Smooth muscle cell (in vitro differentiated cells): ENCODE measurements around the gene HIPK2. TPM values are rescaled to one million over a fixed set of nuclear protein-coding genes. Genes with fewer than 3 reads are reported as not detected.

ENCODE experiments used
- DNase-seq: peaks from one replicate; lab custom pipeline; 2025; ENCODE audit not compliant: unreplicated experiment; lab: John Stamatoyannopoulos, UW
- H2AFZ ChIP-seq: fragments of 200-600 bp; sonication (generic); 2 replicates; pipeline ENCODE4 v1.6.0; 2016; ENCODE audit warnings: antibody characterized with exemption, low read depth, mild to moderate bottlenecking
- H3F3A ChIP-seq: fragments of 200-600 bp; sonication (generic); 2 replicates; pipeline ENCODE4 v1.6.0; 2017; ENCODE audit warnings: antibody characterized with exemption, low read depth
- H3K27ac ChIP-seq: fragments of 200-600 bp; sonication (generic); 2 replicates; pipeline ENCODE4 v1.5.1; 2016; ENCODE audit warnings: low read depth, mild to moderate bottlenecking
- H3K27me3 ChIP-seq: fragments of 200-600 bp; sonication (generic); 2 replicates; pipeline ENCODE4 v1.6.1; 2016; ENCODE audit warnings: low read depth, mild to moderate bottlenecking
- H3K36me3 ChIP-seq: fragments of 200-600 bp; sonication (generic); 2 replicates; pipeline ENCODE4 v1.5.1; 2016; ENCODE audit warnings: low read depth
- H3K4me1 ChIP-seq: fragments of 200-600 bp; sonication (generic); 2 replicates; pipeline ENCODE4 v1.5.1; 2016; ENCODE audit warnings: low read depth
- H3K4me2 ChIP-seq: fragments of 200-600 bp; sonication (generic); 2 replicates; pipeline ENCODE4 v1.6.0; 2016; ENCODE audit warnings: mild to moderate bottlenecking
- H3K4me3 ChIP-seq: fragments of 200-600 bp; sonication (generic); 2 replicates; pipeline ENCODE4 v1.5.1; 2016; ENCODE audit warnings: mild to moderate bottlenecking
- H3K79me2 ChIP-seq: fragments of 200-600 bp; sonication (generic); 2 replicates; pipeline ENCODE4 v1.6.0; 2016; ENCODE audit warnings: low read depth, mild to moderate bottlenecking
- H3K9ac ChIP-seq: fragments of 200-600 bp; sonication (generic); 2 replicates; pipeline ENCODE4 v1.6.0; 2016; ENCODE audit warnings: low read depth
- H3K9me3 ChIP-seq: fragments of 200-600 bp; sonication (generic); replicated peaks from 2 replicates; pipeline ENCODE4 v1.5.1; 2016; ENCODE audit warnings: low read depth
- H4K20me1 ChIP-seq: fragments of 200-600 bp; sonication (generic); 2 replicates; pipeline ENCODE4 v1.6.0; 2016; ENCODE audit warnings: low read depth
- CTCF ChIP-seq: fragments of 200-600 bp; sonication (generic); IDR thresholded peaks from 2 replicates; pipeline ENCODE4 v1.5.1; 2017; ENCODE audit warnings: borderline replicate concordance, mild to moderate bottlenecking, antibody characterized with exemption; ENCODE audit not compliant: insufficient read depth, poor library complexity, severe bottlenecking
- WGBS: methylation state at CpG from one replicate; pipeline ENCODE4 v1.1.7; 2016; ENCODE audit warnings: low lambda C conversion rate; 5-methylcytosine and 5-hydroxymethylcytosine counted together
- polyA plus RNA-seq: library from polyadenylated mRNA; unstranded; fragments of >200 nt; fragmentation: Nextera tagmentation; extraction: Ambion mirVana; gene quantifications from 2 replicates; pipeline ENCODE4 v1.2.1, GENCODE V29; 2016
- total RNA-seq: library from RNA; depleted of rRNA; stranded (reverse); fragments of >200 nt; gene quantifications from 2 replicates; pipeline ENCODE4 v1.2.3, GENCODE V29; 2014

Gene HIPK2
- total and polyA plus RNA-seq, 2 experiments from 2014 or later = 3.0 to 11.2 TPM

DNA sequence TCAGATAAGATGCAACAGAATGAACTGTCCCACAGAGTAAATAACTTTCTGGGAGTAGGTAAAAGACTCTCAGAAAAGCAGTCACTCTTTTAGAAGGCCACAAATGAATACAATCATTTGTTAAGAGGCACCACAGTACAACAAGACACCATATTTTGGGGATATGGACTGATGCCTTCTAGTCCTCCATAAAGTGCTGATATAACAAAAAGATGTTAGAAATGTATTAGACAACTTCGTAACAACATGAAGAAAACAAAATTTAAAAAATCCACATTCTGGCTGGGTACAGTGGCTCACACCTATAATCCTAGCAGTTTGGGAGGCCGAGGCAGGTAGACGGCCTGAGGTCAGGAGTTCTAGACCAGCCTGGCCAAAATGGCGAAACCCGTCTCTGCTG, 111.3 kb downstream of the HIPK2 start:
- Histone ChIP-seq H3K27me3 (no peaks in the 10 kb centered on the region), H3K4me2 (no peak overlapping the region), H3K4me1 (peaks cover 17% of the 10 kb centered on the region), H3K36me3 (no peaks in the 10 kb centered on the region), H3K9ac (no peak overlapping the region), H3K4me3 (no peak overlapping the region), H3K79me2 (no peaks in the 10 kb centered on the region), H3F3A (peaks cover 5% of the 10 kb centered on the region), H3K27ac (peak overlapping the region; percentile 44), H2AFZ (no peak overlapping the region), H4K20me1 (peaks cover 37% of the 10 kb centered on the region), H3K9me3 (no peaks in the 10 kb centered on the region)
- WGBS = 97% methylated on average over 5 of the region's 5 CpGs
- no peak for DNase-seq
- TF ChIP-seq CTCF = no peak

GRCh38 chr7:139664434-139664833, 113.4 kb downstream of the HIPK2 start:
- Histone ChIP-seq H3K27ac (no peak overlapping the region), H3K9me3 (no peaks in the 10 kb centered on the region), H3K4me3 (no peak overlapping the region), H3K36me3 (no peaks in the 10 kb centered on the region), H3K27me3 (no peaks in the 10 kb centered on the region), H3K4me2 (no peak overlapping the region), H3K79me2 (no peaks in the 10 kb centered on the region), H3F3A (peaks cover 5% of the 10 kb centered on the region), H3K4me1 (peaks cover 13% of the 10 kb centered on the region), H3K9ac (no peak overlapping the region), H4K20me1 (peaks cover 48% of the 10 kb centered on the region), H2AFZ (no peak overlapping the region)
- no peak for TF ChIP-seq CTCF
- whole genome bisulfite sequencing = 94% methylated on average over 6 of the region's 6 CpGs
- DNase-seq = no peak

DNA sequence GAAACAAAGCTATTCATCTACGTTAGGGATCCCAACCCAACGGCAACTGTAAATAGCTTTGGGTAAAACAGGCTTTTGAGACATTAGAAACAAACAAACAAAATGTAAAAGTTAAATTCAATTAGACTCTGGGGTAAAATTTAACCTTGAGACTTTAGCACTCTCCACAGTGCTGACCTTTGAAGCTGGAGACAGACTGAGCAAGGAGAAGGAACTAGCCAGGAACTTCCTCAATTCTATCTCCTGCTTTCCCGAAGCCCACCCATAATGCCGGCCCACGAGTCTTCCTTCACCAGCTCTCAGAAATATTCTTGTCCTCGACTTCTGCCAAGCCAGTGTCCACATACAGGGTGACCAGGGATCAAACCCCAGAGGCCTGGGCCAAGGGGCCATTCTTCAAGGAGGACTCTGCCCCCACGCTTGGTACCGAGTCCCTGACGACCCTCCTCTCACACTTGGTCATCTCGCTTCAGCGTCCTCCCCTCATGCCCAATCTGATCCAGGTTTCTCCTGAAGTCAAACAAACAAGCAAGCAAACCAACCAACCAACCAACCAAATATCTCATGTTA, 114.1 kb downstream of the HIPK2 start:
- no peaks in the 10 kb centered on the region for H3K27me3 ChIP-seq
- no peak for DNase-seq
- H4K20me1 ChIP-seq = peaks cover 48% of the 10 kb centered on the region
- peaks cover 11% of the 10 kb centered on the region for H3K4me1 ChIP-seq
- no peak overlapping the region for H3K4me2 ChIP-seq
- H3K4me3 ChIP-seq = no peak overlapping the region
- no peaks in the 10 kb centered on the region for H3F3A ChIP-seq
- no peak for TF ChIP-seq CTCF
- no peaks in the 10 kb centered on the region for H3K36me3 ChIP-seq
- WGBS = 97% methylated on average over 11 of the region's 11 CpGs
- no peak overlapping the region for H3K9ac ChIP-seq
- no peaks in the 10 kb centered on the region for H3K9me3 ChIP-seq
- no peaks in the 10 kb centered on the region for H3K79me2 ChIP-seq
- H2AFZ ChIP-seq = no peak overlapping the region
- H3K27ac ChIP-seq = no peak overlapping the region

DNA sequence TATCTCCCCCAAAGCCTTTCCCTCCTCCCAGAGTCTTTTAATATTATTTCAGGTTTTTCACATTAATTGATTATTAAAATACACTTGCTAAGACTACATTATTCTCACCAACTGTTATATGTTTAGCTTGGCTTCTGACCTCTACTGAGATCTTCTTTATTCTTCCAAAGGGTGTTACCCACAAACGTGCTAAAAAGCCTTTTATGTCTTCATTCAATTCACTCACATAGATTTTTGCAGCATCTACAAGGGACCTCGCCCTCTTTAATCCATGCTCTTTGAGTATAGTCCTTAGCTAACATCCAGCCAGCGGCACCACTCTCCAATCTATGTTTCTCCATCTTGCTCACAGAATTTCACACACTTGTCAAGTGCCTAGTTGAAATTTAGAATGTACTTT, 115.9 kb downstream of the HIPK2 start:
- no peak for TF ChIP-seq CTCF
- Histone ChIP-seq H4K20me1 (peaks cover 63% of the 10 kb centered on the region), H3F3A (no peaks in the 10 kb centered on the region), H3K9me3 (no peaks in the 10 kb centered on the region), H3K36me3 (no peaks in the 10 kb centered on the region), H3K9ac (no peak overlapping the region), H2AFZ (no peak overlapping the region), H3K79me2 (no peaks in the 10 kb centered on the region), H3K4me2 (no peak overlapping the region), H3K4me1 (peaks cover 4% of the 10 kb centered on the region), H3K27me3 (no peaks in the 10 kb centered on the region), H3K4me3 (no peak overlapping the region), H3K27ac (no peak overlapping the region)
- no peak for DNase-seq
- 96% methylated on average over 3 of the region's 3 CpGs for WGBS
